ENCODE measurements around the gene CDKAL1.

CDKAL1 gene

DNA sequence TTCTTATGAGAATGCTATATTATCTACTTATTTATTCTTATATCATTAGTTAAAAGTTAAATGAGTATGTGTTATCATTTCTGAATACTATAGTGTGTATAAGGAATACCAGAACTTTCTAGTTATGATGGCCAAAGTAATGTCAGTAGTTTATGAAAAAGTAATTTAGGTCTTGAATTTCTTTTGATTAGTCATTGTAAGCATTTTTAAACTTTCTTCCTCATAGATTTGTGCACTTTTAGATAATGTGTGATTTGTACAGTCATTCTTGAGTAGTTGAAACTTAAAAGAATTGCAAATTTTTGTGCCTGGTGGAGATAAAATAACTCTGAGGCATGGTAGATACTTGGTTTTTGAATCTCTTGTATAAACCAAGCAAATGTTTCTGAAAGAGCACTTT is 311.3 kb downstream of the CDKAL1 start:
- H2AFZ ChIP-seq = no peak overlapping the region
- TF ChIP-seq, protein P1, sequence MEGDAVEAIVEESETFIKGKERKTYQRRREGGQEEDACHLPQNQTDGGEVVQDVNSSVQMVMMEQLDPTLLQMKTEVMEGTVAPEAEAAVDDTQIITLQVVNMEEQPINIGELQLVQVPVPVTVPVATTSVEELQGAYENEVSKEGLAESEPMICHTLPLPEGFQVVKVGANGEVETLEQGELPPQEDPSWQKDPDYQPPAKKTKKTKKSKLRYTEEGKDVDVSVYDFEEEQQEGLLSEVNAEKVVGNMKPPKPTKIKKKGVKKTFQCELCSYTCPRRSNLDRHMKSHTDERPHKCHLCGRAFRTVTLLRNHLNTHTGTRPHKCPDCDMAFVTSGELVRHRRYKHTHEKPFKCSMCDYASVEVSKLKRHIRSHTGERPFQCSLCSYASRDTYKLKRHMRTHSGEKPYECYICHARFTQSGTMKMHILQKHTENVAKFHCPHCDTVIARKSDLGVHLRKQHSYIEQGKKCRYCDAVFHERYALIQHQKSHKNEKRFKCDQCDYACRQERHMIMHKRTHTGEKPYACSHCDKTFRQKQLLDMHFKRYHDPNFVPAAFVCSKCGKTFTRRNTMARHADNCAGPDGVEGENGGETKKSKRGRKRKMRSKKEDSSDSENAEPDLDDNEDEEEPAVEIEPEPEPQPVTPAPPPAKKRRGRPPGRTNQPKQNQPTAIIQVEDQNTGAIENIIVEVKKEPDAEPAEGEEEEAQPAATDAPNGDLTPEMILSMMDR (IDR thresholded peaks at IDR 0.05) = no peak
- no peak overlapping the region for H3K27ac ChIP-seq
- no peaks in the 10 kb centered on the region for H3K27me3 ChIP-seq (ENCODE audit: control insufficient read depth, insufficient read depth, low read length)
- no peak overlapping the region for H3K4me2 ChIP-seq (ENCODE audit: low read length)
- H3K79me2 ChIP-seq = no peaks in the 10 kb centered on the region
- no peak overlapping the region for H3K4me3 ChIP-seq (ENCODE audit: low read depth, low read length)
- H3K36me3 ChIP-seq (ENCODE audit: control insufficient read depth, insufficient read depth, low read length) = no peaks in the 10 kb centered on the region
- H3K4me1 ChIP-seq = peaks cover 2% of the 10 kb centered on the region
- no peak overlapping the region for H3K9ac ChIP-seq
- no peaks in the 10 kb centered on the region for H3K9me3 ChIP-seq (ENCODE audit: control insufficient read depth, low read length)

DNA sequence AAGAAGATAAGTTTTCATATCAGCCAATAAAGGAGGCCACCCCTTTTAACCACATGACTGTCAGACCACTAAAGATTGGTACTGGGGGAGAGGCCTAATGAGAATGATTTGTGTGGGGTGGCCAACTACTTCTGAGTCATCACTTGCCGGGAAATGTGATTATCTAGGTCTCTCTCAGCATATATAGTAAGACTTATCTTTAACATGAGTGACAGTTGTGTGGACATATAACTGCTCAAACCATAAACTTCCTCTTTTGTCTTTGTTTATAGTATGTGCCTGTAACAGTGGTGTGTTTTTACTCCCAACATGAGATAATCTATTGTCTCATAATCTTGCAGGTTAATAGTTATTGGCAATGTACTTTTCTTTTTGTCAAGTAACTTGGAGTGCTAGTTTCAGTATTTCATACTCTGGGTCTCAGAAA is 312.4 kb downstream of the CDKAL1 start:
- H3K9me3 ChIP-seq (ENCODE audit: control insufficient read depth, low read length) = no peaks in the 10 kb centered on the region
- no peak overlapping the region for H3K4me2 ChIP-seq (ENCODE audit: low read length)
- H3K9ac ChIP-seq = no peak overlapping the region
- no peaks in the 10 kb centered on the region for H3K27me3 ChIP-seq (ENCODE audit: control insufficient read depth, insufficient read depth, low read length)
- H3K4me1 ChIP-seq = no peaks in the 10 kb centered on the region
- no peaks in the 10 kb centered on the region for H3K79me2 ChIP-seq
- no peak overlapping the region for H3K4me3 ChIP-seq (ENCODE audit: low read depth, low read length)
- H3K36me3 ChIP-seq (ENCODE audit: control insufficient read depth, insufficient read depth, low read length) = no peaks in the 10 kb centered on the region
- H2AFZ ChIP-seq = no peak overlapping the region
- TF ChIP-seq, protein P1 (IDR thresholded peaks at IDR 0.05) = no peak
- H3K27ac ChIP-seq = no peak overlapping the region

DNA sequence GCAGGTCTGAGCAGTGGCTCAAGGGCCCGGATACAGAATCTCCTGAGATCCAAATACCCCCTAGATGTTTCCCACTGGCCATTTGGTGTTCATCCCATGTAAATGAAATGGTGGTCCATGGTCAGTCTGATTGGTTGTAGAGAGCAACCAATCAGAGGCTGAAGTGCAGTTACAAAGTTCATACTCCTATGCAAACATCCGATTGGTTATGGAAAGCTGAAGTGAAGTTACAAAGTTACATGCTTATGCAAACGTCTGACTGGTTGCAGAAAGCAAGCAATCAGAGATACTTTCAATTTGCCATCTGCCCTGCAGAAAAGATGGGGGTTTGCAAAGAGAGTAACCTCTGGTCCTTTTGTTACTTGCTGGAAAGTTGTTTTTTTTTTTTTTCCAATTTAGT is 313.6 kb downstream of the CDKAL1 start:
- Histone ChIP-seq H3K9me3 (ENCODE audit: control insufficient read depth, low read length) (no peaks in the 10 kb centered on the region), H3K79me2 (no peaks in the 10 kb centered on the region), H3K4me2 (ENCODE audit: low read length) (no peak overlapping the region), H3K9ac (no peak overlapping the region), H3K27ac (no peak overlapping the region), H3K27me3 (ENCODE audit: control insufficient read depth, insufficient read depth, low read length) (no peaks in the 10 kb centered on the region), H3K36me3 (ENCODE audit: control insufficient read depth, insufficient read depth, low read length) (no peaks in the 10 kb centered on the region), H3K4me1 (no peaks in the 10 kb centered on the region), H2AFZ (no peak overlapping the region), H3K4me3 (ENCODE audit: low read depth, low read length) (no peak overlapping the region)
- TF ChIP-seq, protein P1 (IDR thresholded peaks at IDR 0.05) = no peak

DNA sequence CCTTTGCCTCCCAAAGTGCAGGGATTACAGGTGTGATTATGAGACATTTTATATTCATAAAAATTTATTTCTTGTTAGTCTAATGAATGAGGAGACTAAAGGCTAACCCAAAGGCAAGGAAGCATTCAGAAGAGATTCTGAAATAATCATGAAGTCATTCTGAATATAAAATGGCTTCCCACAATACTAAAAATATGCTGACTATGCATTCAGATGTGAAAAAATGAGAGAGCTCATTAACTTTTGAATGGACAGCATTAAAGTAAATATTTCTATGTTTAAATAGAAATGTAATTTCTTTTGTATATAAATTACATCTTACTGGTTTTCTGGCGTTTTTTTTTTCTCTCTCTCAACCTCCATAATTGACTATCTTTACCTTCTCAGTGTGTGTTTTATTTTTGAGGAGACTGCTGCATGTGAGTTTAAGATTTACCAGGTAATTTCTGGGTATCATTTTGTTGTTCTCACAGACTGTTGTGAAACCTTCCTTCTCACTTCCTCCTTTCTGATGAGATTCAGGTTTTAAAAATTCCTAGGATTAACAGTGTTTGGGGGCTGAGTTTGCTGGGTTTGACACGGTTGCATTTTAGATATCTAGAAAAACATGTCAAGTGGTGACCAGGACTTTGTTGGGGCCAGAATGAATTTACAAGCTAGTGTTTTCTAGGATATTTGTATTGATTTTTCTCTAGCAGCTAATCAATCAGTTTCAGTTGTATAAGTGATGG is 316.6 kb downstream of the CDKAL1 start:
- H3K9ac ChIP-seq = no peak overlapping the region
- no peaks in the 10 kb centered on the region for H3K79me2 ChIP-seq
- no peaks in the 10 kb centered on the region for H3K36me3 ChIP-seq (ENCODE audit: control insufficient read depth, insufficient read depth, low read length)
- TF ChIP-seq, protein P1 (IDR thresholded peaks at IDR 0.05) = no peak
- H2AFZ ChIP-seq = no peak overlapping the region
- H3K4me2 ChIP-seq (ENCODE audit: low read length) = no peak overlapping the region
- no peak overlapping the region for H3K27ac ChIP-seq
- no peaks in the 10 kb centered on the region for H3K4me1 ChIP-seq
- H3K27me3 ChIP-seq (ENCODE audit: control insufficient read depth, insufficient read depth, low read length) = no peaks in the 10 kb centered on the region
- no peaks in the 10 kb centered on the region for H3K9me3 ChIP-seq (ENCODE audit: control insufficient read depth, low read length)
- no peak overlapping the region for H3K4me3 ChIP-seq (ENCODE audit: low read depth, low read length)

DNA sequence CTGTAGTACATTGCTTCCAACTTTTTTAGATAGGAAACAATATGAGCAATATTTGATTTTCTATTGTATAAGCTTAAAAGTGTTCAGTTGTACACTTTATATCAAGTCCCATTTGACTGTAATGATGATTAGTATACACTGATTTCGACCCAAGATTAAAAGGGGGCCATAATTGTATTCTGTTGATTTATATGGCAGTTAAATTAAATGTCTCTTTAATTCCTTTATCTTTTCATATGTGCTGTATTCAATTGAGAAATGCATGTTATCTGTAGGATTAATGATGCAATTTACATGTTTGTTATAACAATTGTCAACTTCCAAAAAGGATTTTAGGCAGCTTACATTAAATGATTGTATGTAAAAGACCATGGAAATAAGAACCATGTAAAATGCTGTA is 317.5 kb downstream of the CDKAL1 start:
- H3K79me2 ChIP-seq = no peaks in the 10 kb centered on the region
- H3K9ac ChIP-seq = no peak overlapping the region
- no peak overlapping the region for H3K27ac ChIP-seq
- no peak overlapping the region for H2AFZ ChIP-seq
- H3K4me1 ChIP-seq = no peaks in the 10 kb centered on the region
- H3K4me3 ChIP-seq (ENCODE audit: low read depth, low read length) = no peak overlapping the region
- no peaks in the 10 kb centered on the region for H3K9me3 ChIP-seq (ENCODE audit: control insufficient read depth, low read length)
- TF ChIP-seq, protein P1 (IDR thresholded peaks at IDR 0.05) = no peak
- H3K4me2 ChIP-seq (ENCODE audit: low read length) = no peak overlapping the region
- H3K36me3 ChIP-seq (ENCODE audit: control insufficient read depth, insufficient read depth, low read length) = no peaks in the 10 kb centered on the region
- no peaks in the 10 kb centered on the region for H3K27me3 ChIP-seq (ENCODE audit: control insufficient read depth, insufficient read depth, low read length)

Data from parathyroid adenoma (tissue), 2 donors.